Subcutaneous adipose tissue (tissue), 4 donors: Measurements from ENCODE around the gene PTMS. TPM values are rescaled to one million over a fixed set of nuclear protein-coding genes. Genes with fewer than 3 reads are reported as not detected.

Experiments
- total RNA-seq, 4 donors: library from RNA; depleted of rRNA; stranded (reverse); fragments of >200 nt; gene quantifications; one replicate each; pipeline ENCODE4 v1.1.0, GENCODE V29; 2016
- TF ChIP-seq, protein P1 (sequence below): fragments of 450-650 bp; IDR thresholded peaks from one replicate; pipeline ENCODE4 v1.5.1; 2016; ENCODE audit warnings: low read depth, mild to moderate bottlenecking, control low read depth, antibody characterized with exemption, moderate library complexity

The PTMS gene
- total RNA-seq, 4 donors from 2014 or later: 60.3 to 118 (median 92.0) TPM

DNA sequence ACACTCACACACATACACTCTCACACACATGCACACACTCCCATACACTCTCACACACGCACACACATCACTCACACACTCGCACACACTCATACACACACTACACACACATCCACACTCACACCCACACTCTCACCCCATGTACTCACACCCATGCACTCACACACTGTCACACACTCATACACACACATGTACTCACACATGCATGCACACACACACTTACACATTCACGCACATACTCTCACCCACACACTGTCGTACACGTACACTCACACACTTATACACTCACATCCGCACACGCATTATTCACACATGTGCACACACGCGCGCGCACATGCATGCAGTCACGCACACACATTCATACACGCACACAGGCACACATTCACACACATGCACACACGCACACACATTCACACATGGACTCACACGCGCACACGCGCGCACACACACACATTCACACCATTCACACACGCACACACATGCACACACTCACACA is 51.5 kb downstream of the PTMS start:
- TF ChIP-seq, protein P1, sequence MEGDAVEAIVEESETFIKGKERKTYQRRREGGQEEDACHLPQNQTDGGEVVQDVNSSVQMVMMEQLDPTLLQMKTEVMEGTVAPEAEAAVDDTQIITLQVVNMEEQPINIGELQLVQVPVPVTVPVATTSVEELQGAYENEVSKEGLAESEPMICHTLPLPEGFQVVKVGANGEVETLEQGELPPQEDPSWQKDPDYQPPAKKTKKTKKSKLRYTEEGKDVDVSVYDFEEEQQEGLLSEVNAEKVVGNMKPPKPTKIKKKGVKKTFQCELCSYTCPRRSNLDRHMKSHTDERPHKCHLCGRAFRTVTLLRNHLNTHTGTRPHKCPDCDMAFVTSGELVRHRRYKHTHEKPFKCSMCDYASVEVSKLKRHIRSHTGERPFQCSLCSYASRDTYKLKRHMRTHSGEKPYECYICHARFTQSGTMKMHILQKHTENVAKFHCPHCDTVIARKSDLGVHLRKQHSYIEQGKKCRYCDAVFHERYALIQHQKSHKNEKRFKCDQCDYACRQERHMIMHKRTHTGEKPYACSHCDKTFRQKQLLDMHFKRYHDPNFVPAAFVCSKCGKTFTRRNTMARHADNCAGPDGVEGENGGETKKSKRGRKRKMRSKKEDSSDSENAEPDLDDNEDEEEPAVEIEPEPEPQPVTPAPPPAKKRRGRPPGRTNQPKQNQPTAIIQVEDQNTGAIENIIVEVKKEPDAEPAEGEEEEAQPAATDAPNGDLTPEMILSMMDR: no peak

DNA sequence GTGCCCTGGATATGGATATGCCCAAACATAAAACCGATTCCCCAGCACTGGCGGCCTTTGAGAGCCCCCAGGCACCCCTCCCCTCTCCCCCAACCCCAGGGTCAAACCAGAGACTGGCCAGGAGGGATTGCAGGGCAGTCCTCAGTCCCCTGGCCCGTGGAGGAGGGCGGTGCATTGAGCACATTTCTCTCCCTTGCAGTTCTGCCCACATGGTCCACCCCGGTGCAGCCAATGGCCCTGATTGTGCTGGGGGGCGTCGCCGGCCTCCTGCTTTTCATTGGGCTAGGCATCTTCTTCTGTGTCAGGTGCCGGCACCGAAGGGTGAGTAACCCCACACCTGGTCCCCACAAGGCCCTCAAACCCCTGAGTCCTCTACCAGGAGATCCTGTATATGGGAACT is 52.1 kb downstream of the PTMS start:
- TF ChIP-seq, protein P1: no peak

DNA sequence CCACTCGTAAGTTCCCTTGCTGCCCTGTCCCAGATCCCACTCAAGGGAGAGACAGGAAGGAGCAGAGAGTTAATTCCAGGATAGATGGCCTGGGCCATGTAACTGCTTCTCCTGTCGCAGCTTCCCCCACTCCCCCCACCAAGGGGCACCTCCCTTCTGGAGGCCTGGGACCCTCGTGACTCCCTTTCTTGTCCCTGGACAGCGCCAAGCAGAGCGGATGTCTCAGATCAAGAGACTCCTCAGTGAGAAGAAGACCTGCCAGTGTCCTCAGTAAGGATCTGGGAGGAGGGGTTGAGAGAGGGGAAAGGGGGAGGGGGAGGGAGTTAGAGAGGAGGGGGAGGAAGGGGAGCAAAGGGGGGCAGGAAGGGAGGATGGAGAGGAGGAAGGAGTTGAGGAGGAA is 52.5 kb downstream of the PTMS start:
- TF ChIP-seq, protein P1: no peak

DNA sequence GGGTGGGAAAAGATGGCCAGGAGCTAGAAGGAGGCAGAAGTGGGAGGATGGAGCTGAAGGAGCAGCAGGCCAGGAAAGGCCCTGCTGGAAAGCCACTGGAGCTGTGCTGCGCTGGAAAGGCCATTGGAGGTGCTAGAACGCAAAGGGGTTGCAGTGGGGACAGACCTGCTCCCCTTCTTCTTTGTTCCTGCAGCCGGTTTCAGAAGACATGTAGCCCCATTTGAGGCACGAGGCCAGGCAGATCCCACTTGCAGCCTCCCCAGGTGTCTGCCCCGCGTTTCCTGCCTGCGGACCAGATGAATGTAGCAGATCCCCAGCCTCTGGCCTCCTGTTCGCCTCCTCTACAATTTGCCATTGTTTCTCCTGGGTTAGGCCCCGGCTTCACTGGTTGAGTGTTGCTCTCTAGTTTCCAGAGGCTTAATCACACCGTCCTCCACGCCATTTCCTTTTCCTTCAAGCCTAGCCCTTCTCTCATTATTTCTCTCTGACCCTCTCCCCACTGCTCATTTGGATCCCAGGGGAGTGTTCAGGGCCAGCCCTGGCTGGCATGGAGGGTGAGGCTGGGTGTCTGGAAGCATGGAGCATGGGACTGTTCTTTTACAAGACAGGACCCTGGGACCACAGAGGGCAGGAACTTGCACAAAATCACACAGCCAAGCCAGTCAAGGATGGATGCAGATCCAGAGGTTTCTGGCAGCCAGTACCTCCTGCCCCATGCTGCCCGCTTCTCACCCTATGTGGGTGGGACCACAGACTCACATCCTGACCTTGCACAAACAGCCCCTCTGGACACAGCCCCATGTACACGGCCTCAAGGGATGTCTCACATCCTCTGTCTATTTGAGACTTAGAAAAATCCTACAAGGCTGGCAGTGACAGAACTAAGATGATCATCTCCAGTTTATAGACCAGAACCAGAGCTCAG is 53.2 kb downstream of the PTMS start:
- TF ChIP-seq, protein P1: no peak

DNA sequence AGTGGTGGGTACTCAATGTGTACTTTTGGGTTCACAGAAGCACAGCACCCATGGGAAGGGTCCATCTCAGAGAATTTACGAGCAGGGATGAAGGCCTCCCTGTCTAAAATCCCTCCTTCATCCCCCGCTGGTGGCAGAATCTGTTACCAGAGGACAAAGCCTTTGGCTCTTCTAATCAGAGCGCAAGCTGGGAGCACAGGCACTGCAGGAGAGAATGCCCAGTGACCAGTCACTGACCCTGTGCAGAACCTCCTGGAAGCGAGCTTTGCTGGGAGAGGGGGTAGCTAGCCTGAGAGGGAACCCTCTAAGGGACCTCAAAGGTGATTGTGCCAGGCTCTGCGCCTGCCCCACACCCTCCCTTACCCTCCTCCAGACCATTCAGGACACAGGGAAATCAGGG is 54.0 kb downstream of the PTMS start:
- TF ChIP-seq, protein P1: no peak

Other genes starting within 250 kb of the PTMS start
- 1,000 to 10,000 TPM in 2 of 4 donors, 100 to 1,000 TPM in 2; 850 to 1,788 (median 1,222) TPM for gene GAPDH, start 231.8 kb upstream of the PTMS start, total RNA-seq
- 10 to 100 TPM in 3 of 4 donors, 1 to 10 TPM in 1; 8.8 to 33.3 (median 27.9) TPM for gene IFFO1, start 210.3 kb upstream of the PTMS start, total RNA-seq
- gene NOP2, start 198.1 kb upstream of the PTMS start, total RNA-seq: 10 to 100 TPM; 15.1 to 47.8 (median 23.7) TPM
- 100 to 1,000 TPM; 130 to 216 (median 158) TPM for gene CHD4, start 159.0 kb upstream of the PTMS start, total RNA-seq
- 1 to 10 TPM in 3 of 4 donors, under 1 TPM in 1; 0.82 to 4.0 (median 2.3) TPM for gene LPAR5, start 130.4 kb upstream of the PTMS start, total RNA-seq
- 1 to 10 TPM in 3 of 4 donors, not detected in 1; 2.4 to 4.9 (median 2.4) TPM for gene ACRBP, start 118.9 kb upstream of the PTMS start, total RNA-seq
- gene ING4, start 103.2 kb upstream of the PTMS start, total RNA-seq: 10 to 100 TPM; 13.4 to 52.9 (median 41.4) TPM
- gene ZNF384, start 77.0 kb upstream of the PTMS start, total RNA-seq: 10 to 100 TPM; 21.8 to 34.9 (median 25.4) TPM
- gene PIANP, start 65.5 kb upstream of the PTMS start, total RNA-seq: not detected
- gene COPS7A, start 42.3 kb upstream of the PTMS start, total RNA-seq: 10 to 100 TPM; 39.0 to 55.6 (median 45.4) TPM
- gene MLF2, start 13.2 kb upstream of the PTMS start, total RNA-seq: 100 to 1,000 TPM in 2 of 4 donors, 10 to 100 TPM in 2; 79.4 to 170 (median 108) TPM
- gene LAG3, start 6.2 kb downstream of the PTMS start, total RNA-seq: 1 to 10 TPM in 1 of 4 donors, under 1 TPM in 1, not detected in 2; 0.44 to 1.4 TPM
- 10 to 100 TPM; 16.4 to 65.4 (median 29.6) TPM for gene CD4, start 23.2 kb downstream of the PTMS start, total RNA-seq
- gene GPR162, start 55.5 kb downstream of the PTMS start, total RNA-seq: 1 to 10 TPM in 3 of 4 donors, under 1 TPM in 1; 0.66 to 3.1 (median 2.1) TPM
- gene P3H3, start 62.0 kb downstream of the PTMS start, total RNA-seq: 10 to 100 TPM in 1 of 4 donors, 1 to 10 TPM in 3; 5.6 to 11.3 (median 6.8) TPM
- under 1 TPM in 2 of 4 donors, not detected in 2; 0.38 to 0.88 TPM for gene GNB3, start 74.6 kb downstream of the PTMS start, total RNA-seq
- 1 to 10 TPM in 2 of 4 donors, under 1 TPM in 1, not detected in 1; 0.38 to 2.6 (median 1.9) TPM for gene CDCA3, start 84.9 kb downstream of the PTMS start, total RNA-seq
- gene USP5, start 85.8 kb downstream of the PTMS start, total RNA-seq: 10 to 100 TPM; 22.3 to 46.7 (median 34.4) TPM
- gene TPI1, start 101.2 kb downstream of the PTMS start, total RNA-seq: 100 to 1,000 TPM; 207 to 328 (median 256) TPM
- 1 to 10 TPM; 4.1 to 6.4 (median 5.7) TPM for gene SPSB2, start 106.9 kb downstream of the PTMS start, total RNA-seq
- gene LRRC23, start 138.5 kb downstream of the PTMS start, total RNA-seq: 1 to 10 TPM; 3.9 to 7.9 (median 6.2) TPM
- gene ENO2, start 148.2 kb downstream of the PTMS start, total RNA-seq: 1 to 10 TPM; 3.4 to 6.2 (median 5.6) TPM
- gene ATN1, start 161.6 kb downstream of the PTMS start, total RNA-seq: 100 to 1,000 TPM in 1 of 4 donors, 10 to 100 TPM in 3; 41.3 to 136 (median 71.6) TPM
- not detected for gene RNU7-1, start 177.5 kb downstream of the PTMS start, total RNA-seq
- 100 to 1,000 TPM; 233 to 359 (median 280) TPM for gene C12orf57, start 177.7 kb downstream of the PTMS start, total RNA-seq
- 10 to 100 TPM in 3 of 4 donors, 1 to 10 TPM in 1; 9.6 to 78.0 (median 29.7) TPM for gene PTPN6, start 185.0 kb downstream of the PTMS start, total RNA-seq
- 100 to 1,000 TPM; 129 to 165 (median 147) TPM for gene PHB2, start 204.3 kb downstream of the PTMS start, total RNA-seq
- 10 to 100 TPM; 19.2 to 30.2 (median 26.8) TPM for gene EMG1, start 204.6 kb downstream of the PTMS start, total RNA-seq